Kidney (tissue), 14 donors: Measurements from ENCODE around the gene PCDH17. TPM values are rescaled to one million over a fixed set of nuclear protein-coding genes. Genes with fewer than 3 reads are reported as not detected.

Experiments
- DNase-seq, 5 donors: peaks; one replicate each; pipeline ENCODE4 v3.0.0-alpha.2; 2013 to 2020
- FAIRE-seq: peaks from 2 replicates; lab custom pipeline; 2012; peaks lifted over from hg19 to GRCh38; lab: Jason Lieb, UNC
- H3K27ac ChIP-seq, 2 donors: one replicate each; pipeline ENCODE4 v1.7.0; 2013; ENCODE audit warnings: low read depth in 2 of 2, low read length in 2 of 2, inconsistent platforms in 1 of 2
- H3K27me3 ChIP-seq: one replicate; pipeline ENCODE4 v1.7.1; 2013; ENCODE audit warnings: low read length, inconsistent platforms; ENCODE audit not compliant: control insufficient read depth, insufficient read depth
- H3K36me3 ChIP-seq, 3 donors: one replicate each; pipeline versions ENCODE4 v1.7.0 to v1.7.1; 2013; ENCODE audit warnings: low read length in 3 of 3, control low read depth in 1 of 3, inconsistent platforms in 1 of 3; ENCODE audit not compliant: insufficient read depth in 3 of 3, control insufficient read depth in 2 of 3
- H3K4me1 ChIP-seq, 3 donors: one replicate each; pipeline versions ENCODE4 v1.7.0 to v1.7.1; 2013; ENCODE audit warnings: low read length in 3 of 3, inconsistent platforms in 1 of 3, low read depth in 1 of 3; ENCODE audit not compliant: control insufficient read depth in 2 of 3, insufficient read depth in 2 of 3
- H3K4me3 ChIP-seq, 3 donors: one replicate each; pipeline versions ENCODE4 v1.7.0 to v1.8.1; 2013; ENCODE audit warnings: low read length in 3 of 3, control low read depth in 1 of 3, inconsistent platforms in 1 of 3
- H3K9ac ChIP-seq, 3 donors: one replicate each; pipeline versions ENCODE4 v1.7.0 to v1.7.1; 2013; ENCODE audit warnings: low read length in 3 of 3, control low read depth in 1 of 3, inconsistent platforms in 1 of 3
- H3K9me3 ChIP-seq, 3 donors: one replicate each; pipeline versions ENCODE4 v1.7.0 to v1.7.1; 2013; ENCODE audit warnings: low read length in 3 of 3, control low read depth in 1 of 3, inconsistent platforms in 1 of 3; ENCODE audit not compliant: control insufficient read depth in 2 of 3, insufficient read depth in 1 of 3
- CTCF ChIP-seq: IDR thresholded peaks from 3 replicates; pipeline ENCODE4 v1.5.1; 2012; ENCODE audit warnings: mild to moderate bottlenecking, moderate library complexity, borderline replicate concordance; ENCODE audit not compliant: insufficient read depth; ENCODE audit errors: extremely low read depth
- intact Hi-C: fragments of 100-400 bp; cut with DNase I; formaldehyde crosslinking; loops from one replicate; pipeline ENCODE4 v1.11.1; 2022
- polyA plus RNA-seq: library from polyadenylated mRNA; stranded (reverse); fragments of 350-450 nt; fragmentation: Illumina TruSeq; extraction: RNeasy Lipid Tissue Mini Kit (QIAGEN cat#74804); gene quantifications from one replicate; pipeline ENCODE4 v1.2.3, GENCODE V29; 2014; ENCODE audit warnings: low read depth, low replicate concordance; ENCODE audit not compliant: insufficient read depth
- total RNA-seq: library from RNA; stranded (reverse); fragmentation: NEBNext Ultra II Directional; extraction: Animal tissue kit (Norgen Biotek cat#: 25700); gene quantifications from one replicate; pipeline ENCODE4 v1.2.1, GENCODE V29; 2021
- donor health status: control.
- donor health status: control.
- donor health status: control.
- donor health status: control.
- donor health status: control.
- donor health status: DM: yes; HTN: yes; CAD: no.
- donor health status: Normal renal cell carcinoma (clear cell type).

The PCDH17 gene
- total and polyA plus RNA-seq, 2 donors from 2014 or later, result 1.0 to 18.5 TPM

GRCh38 chr13:57644106-57644505, 12.6 kb downstream of the PCDH17 start:
- no peaks in the 10 kb centered on the region for H3K9me3 ChIP-seq
- H3K27me3 ChIP-seq, result no peaks in the 10 kb centered on the region
- no peak overlapping the region for H3K9ac ChIP-seq
- intact Hi-C loops, result no loop called here
- no peak overlapping the region for H3K4me3 ChIP-seq
- H3K4me1 ChIP-seq, result no peaks in the 10 kb centered on the region
- no peaks in the 10 kb centered on the region for H3K36me3 ChIP-seq
- no peak overlapping the region for H3K27ac ChIP-seq
- no peak for DNase-seq
- no peak for FAIRE-seq
- TF ChIP-seq CTCF, result no peak

- Histone ChIP-seq H3K27ac (no peak overlapping the region), H3K36me3 (no peaks in the 10 kb centered on the region), H3K4me1 (no peaks in the 10 kb centered on the region), H3K4me3 (no peak overlapping the region), H3K9me3 (no peaks in the 10 kb centered on the region), H3K27me3 (no peaks in the 10 kb centered on the region), H3K9ac (no peak overlapping the region)
- DNase-seq (no peak), FAIRE-seq (no peak)
- intact Hi-C loops, result no loop called here
- TF ChIP-seq CTCF, result no peak
Observed at GRCh38 chr13:57653229-57653989, 21.9 kb downstream of the PCDH17 start.

- TF ChIP-seq CTCF, result no peak
- no peaks in the 10 kb centered on the region for H3K9me3 ChIP-seq
- FAIRE-seq, result no peak
- H3K4me1 ChIP-seq, result no peaks in the 10 kb centered on the region
- H3K4me3 ChIP-seq, result no peak overlapping the region
- no peaks in the 10 kb centered on the region for H3K27me3 ChIP-seq
- H3K9ac ChIP-seq, result no peak overlapping the region
- intact Hi-C loops, result no loop called here
- no peaks in the 10 kb centered on the region for H3K36me3 ChIP-seq
- no peak for DNase-seq
- H3K27ac ChIP-seq, result no peak overlapping the region
Observed at GRCh38 chr13:57665481-57665880, 33.9 kb downstream of the PCDH17 start.
